Mesenchymal stem cell (in vitro differentiated cells and primary cell): ENCODE measurements around the gene NEU4.
"Not testable (repeated sequence)": the region's sequence is repeated elsewhere in the genome, so short reads cannot be mapped to it uniquely, and the experiment has no call there.

ENCODE experiments used
- DNase-seq: peaks from one replicate; pipeline ENCODE4 v3.0.0-alpha.2; 2013
- H2AFZ ChIP-seq: one replicate; pipeline ENCODE4 v1.6.1; 2013; ENCODE audit warnings: low read depth, mild to moderate bottlenecking, control low read depth, inconsistent platforms, low read length, moderate library complexity
- H2AK5ac ChIP-seq: 2 replicates; pipeline ENCODE4 v1.6.1; 2013; ENCODE audit warnings: low read length, moderate library complexity, mild to moderate bottlenecking, inconsistent platforms; ENCODE audit not compliant: severe bottlenecking
- H2BK120ac ChIP-seq: one replicate; pipeline ENCODE4 v1.6.1; 2013; ENCODE audit warnings: low read depth, mild to moderate bottlenecking, inconsistent platforms, low read length, moderate library complexity
- H2BK12ac ChIP-seq, 2 experiments: one replicate each; pipeline ENCODE4 v1.6.1; 2013; ENCODE audit warnings: inconsistent platforms in 2 of 2, low read length in 2 of 2, mild to moderate bottlenecking in 2 of 2, moderate library complexity in 2 of 2, control low read depth in 1 of 2
- H2BK15ac ChIP-seq: one replicate; pipeline ENCODE4 v1.6.1; 2013; ENCODE audit warnings: mild to moderate bottlenecking, low read depth, inconsistent platforms; ENCODE audit not compliant: poor library complexity, severe bottlenecking
- H2BK5ac ChIP-seq: 2 replicates; pipeline ENCODE4 v1.6.1; 2013; ENCODE audit warnings: low read depth, mild to moderate bottlenecking, low read length, control low read depth, inconsistent platforms; ENCODE audit not compliant: poor library complexity, severe bottlenecking
- H3K14ac ChIP-seq, 2 experiments: one replicate each; pipeline ENCODE4 v1.6.1; 2013; ENCODE audit warnings: inconsistent platforms in 2 of 2, low read length in 2 of 2, control low read depth in 1 of 2, mild to moderate bottlenecking in 1 of 2, moderate library complexity in 1 of 2
- H3K18ac ChIP-seq, 2 experiments: one replicate each; pipeline ENCODE4 v1.6.1; 2013; ENCODE audit warnings: inconsistent platforms in 2 of 2, low read length in 2 of 2, control low read depth in 1 of 2, low read depth in 1 of 2, mild to moderate bottlenecking in 1 of 2
- H3K23ac ChIP-seq, 2 experiments: one replicate each; pipeline ENCODE4 v1.6.1; 2013; ENCODE audit warnings: inconsistent platforms in 2 of 2, low read length in 2 of 2, mild to moderate bottlenecking in 2 of 2, moderate library complexity in 2 of 2, control low read depth in 1 of 2
- H3K27ac ChIP-seq: 2 replicates; pipeline ENCODE4 v1.5.1; 2013; ENCODE audit warnings: mild to moderate bottlenecking, moderate library complexity, low read length, control low read depth, inconsistent platforms; ENCODE audit not compliant: poor library complexity, severe bottlenecking
- H3K27me3 ChIP-seq, 2 experiments: 2 replicates each; pipeline versions ENCODE4 v1.6.1 to v1.7.0; 2013; ENCODE audit warnings: low read length in 2 of 2, mild to moderate bottlenecking in 2 of 2, moderate library complexity in 2 of 2, control low read depth in 1 of 2, inconsistent platforms in 1 of 2; ENCODE audit not compliant: control insufficient read depth in 1 of 2, insufficient read depth in 1 of 2
- H3K36me3 ChIP-seq, 2 experiments: 2 replicates each; pipeline versions ENCODE4 v1.6.1 to v1.7.0; 2013; ENCODE audit warnings: low read length in 2 of 2, control low read depth in 1 of 2, inconsistent platforms in 1 of 2, low read depth in 1 of 2, mild to moderate bottlenecking in 1 of 2; ENCODE audit not compliant: insufficient read depth in 2 of 2, control insufficient read depth in 1 of 2
- H3K4ac ChIP-seq, 2 experiments: one replicate each; pipeline ENCODE4 v1.6.1; 2013; ENCODE audit warnings: inconsistent platforms in 2 of 2, low read length in 2 of 2, mild to moderate bottlenecking in 2 of 2, moderate library complexity in 2 of 2, control low read depth in 1 of 2, low read depth in 1 of 2
- H3K4me1 ChIP-seq: 2 replicates; pipeline ENCODE4 v1.6.1; 2013; ENCODE audit warnings: low read depth, low read length, control low read depth; ENCODE audit not compliant: control insufficient read depth, insufficient read depth
- H3K4me2 ChIP-seq: 2 replicates; pipeline ENCODE4 v1.6.1; 2013; ENCODE audit warnings: low read length, mild to moderate bottlenecking, inconsistent platforms; ENCODE audit not compliant: poor library complexity, severe bottlenecking
- H3K4me3 ChIP-seq, 2 experiments: 2 replicates each; pipeline versions ENCODE4 v1.5.1 to v1.7.0; 2013; ENCODE audit warnings: low read length in 2 of 2, mild to moderate bottlenecking in 2 of 2, control low read depth in 1 of 2, low read depth in 1 of 2; ENCODE audit not compliant: insufficient read depth in 1 of 2
- H3K79me1 ChIP-seq: replicated peaks from 2 replicates; pipeline ENCODE4 v1.6.1; 2013; ENCODE audit warnings: mild to moderate bottlenecking, control low read depth, low read length, inconsistent platforms; ENCODE audit not compliant: poor library complexity, severe bottlenecking
- H3K9ac ChIP-seq: 2 replicates; pipeline ENCODE4 v1.7.0; 2013; ENCODE audit warnings: mild to moderate bottlenecking, low read length, moderate library complexity
- H3K9me3 ChIP-seq: 2 replicates; pipeline ENCODE4 v1.7.0; 2013; ENCODE audit warnings: mild to moderate bottlenecking, low read length; ENCODE audit not compliant: control insufficient read depth
- H4K8ac ChIP-seq: one replicate; pipeline ENCODE4 v1.6.1; 2013; ENCODE audit warnings: inconsistent platforms, mild to moderate bottlenecking, low read length, moderate library complexity
- H4K91ac ChIP-seq: one replicate; pipeline ENCODE4 v1.6.1; 2013; ENCODE audit warnings: mild to moderate bottlenecking, low read length, inconsistent platforms
- WGBS: methylation state at CpG from one replicate; pipeline ENCODE4 v1.1.7; 2013; ENCODE audit warnings: mixed read lengths; 5-methylcytosine and 5-hydroxymethylcytosine counted together

The NEU4 gene

DNA sequence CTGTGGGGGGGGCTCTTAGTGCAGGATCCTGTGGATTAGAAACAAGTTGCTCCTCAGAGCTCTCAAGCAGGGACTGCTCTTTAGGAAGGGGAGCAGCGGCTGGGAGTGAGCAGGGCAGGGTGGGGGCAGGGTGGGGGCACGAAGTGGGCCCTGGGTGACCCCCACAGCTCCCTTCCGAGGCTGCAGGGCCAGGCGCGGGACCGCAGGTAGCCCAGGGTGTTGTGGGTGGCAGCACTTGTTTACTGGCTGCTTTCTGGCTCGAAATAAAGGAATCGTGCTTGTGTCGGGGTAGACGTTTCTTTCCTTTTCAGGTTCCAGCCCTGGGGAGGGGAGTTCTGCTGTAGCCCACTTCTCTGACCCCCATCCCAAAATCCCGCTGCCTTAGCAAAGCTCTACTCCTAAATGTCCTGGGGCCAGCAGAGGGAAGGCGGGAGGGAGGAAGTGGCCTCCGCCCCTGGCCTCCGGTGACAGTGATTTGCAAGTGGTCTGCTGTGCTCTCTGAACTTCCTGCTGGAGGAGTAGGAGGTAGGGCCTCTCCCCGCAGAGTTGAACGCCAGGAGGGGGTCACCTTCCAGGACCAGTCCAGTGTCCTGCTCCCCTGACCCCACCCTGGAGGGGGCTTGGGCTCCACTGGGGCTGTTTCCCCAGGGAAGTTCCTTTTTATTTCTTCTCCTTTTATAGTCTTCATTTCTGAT lies 8.3 kb downstream of the NEU4 start:
- 65% methylated on average over 16 of the region's 16 CpGs for WGBS
- DNase-seq = no peak

DNA sequence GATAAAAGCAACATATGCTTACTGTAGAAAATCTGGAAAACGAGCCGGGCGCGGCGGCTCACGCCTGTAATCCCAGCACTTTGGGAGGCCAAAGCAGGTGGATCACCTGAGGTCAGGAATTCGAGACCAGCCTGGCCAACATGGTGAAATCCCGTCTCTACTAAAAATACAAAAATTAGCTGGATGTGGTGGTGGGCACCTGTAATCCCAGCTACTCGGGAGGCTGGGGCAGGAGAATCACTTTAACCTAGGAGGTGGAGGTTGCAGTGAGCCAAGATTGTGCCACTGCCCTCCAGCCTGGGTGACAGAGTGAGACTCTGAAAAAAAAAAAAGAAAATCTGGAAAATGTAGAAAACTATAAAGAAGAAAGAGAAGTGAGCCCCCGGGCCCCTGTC lies 8.8 kb downstream of the NEU4 start:
- peaks cover 0 to 47% of the 10 kb centered on the region in 2 experiments for H3K27me3 ChIP-seq
- not testable (repeated sequence) for H3K4me2 ChIP-seq, H2AFZ ChIP-seq, H2AK5ac ChIP-seq, H3K18ac ChIP-seq, H3K23ac ChIP-seq, H3K27ac ChIP-seq, H4K91ac ChIP-seq, H2BK12ac ChIP-seq, H2BK15ac ChIP-seq, H3K4ac ChIP-seq, H4K8ac ChIP-seq, H3K36me3 ChIP-seq, H3K79me1 ChIP-seq, H3K9me3 ChIP-seq, H2BK120ac ChIP-seq, DNase-seq, H3K9ac ChIP-seq, H2BK5ac ChIP-seq, H3K14ac ChIP-seq, H3K4me1 ChIP-seq
- H3K4me3 ChIP-seq = peak overlapping the region in 1 of 2 experiments; percentile 27
- 92% methylated on average over 10 of the region's 10 CpGs for WGBS

More for the DNA sequence above, 8.3 kb downstream of the NEU4 start:
- Histone ChIP-seq H3K79me1 (no peaks in the 10 kb centered on the region), H3K23ac (no peak overlapping the region), H2BK120ac (no peak overlapping the region), H3K27me3 (peaks cover 0 to 48% of the 10 kb centered on the region in 2 experiments), H3K9me3 (no peaks in the 10 kb centered on the region), H3K18ac (no peak overlapping the region), H3K14ac (no peak overlapping the region), H3K9ac (no peak overlapping the region), H2AFZ (no peak overlapping the region), H4K91ac (no peak overlapping the region), H2BK5ac (no peak overlapping the region), H3K36me3 (no peaks in the 10 kb centered on the region), H2BK12ac (no peak overlapping the region), H3K4me3 (no peak overlapping the region), H2BK15ac (no peak overlapping the region), H3K27ac (no peak overlapping the region), H3K4me2 (no peak overlapping the region), H4K8ac (no peak overlapping the region), H2AK5ac (no peak overlapping the region), H3K4ac (no peak overlapping the region), H3K4me1 (no peaks in the 10 kb centered on the region)

DNA sequence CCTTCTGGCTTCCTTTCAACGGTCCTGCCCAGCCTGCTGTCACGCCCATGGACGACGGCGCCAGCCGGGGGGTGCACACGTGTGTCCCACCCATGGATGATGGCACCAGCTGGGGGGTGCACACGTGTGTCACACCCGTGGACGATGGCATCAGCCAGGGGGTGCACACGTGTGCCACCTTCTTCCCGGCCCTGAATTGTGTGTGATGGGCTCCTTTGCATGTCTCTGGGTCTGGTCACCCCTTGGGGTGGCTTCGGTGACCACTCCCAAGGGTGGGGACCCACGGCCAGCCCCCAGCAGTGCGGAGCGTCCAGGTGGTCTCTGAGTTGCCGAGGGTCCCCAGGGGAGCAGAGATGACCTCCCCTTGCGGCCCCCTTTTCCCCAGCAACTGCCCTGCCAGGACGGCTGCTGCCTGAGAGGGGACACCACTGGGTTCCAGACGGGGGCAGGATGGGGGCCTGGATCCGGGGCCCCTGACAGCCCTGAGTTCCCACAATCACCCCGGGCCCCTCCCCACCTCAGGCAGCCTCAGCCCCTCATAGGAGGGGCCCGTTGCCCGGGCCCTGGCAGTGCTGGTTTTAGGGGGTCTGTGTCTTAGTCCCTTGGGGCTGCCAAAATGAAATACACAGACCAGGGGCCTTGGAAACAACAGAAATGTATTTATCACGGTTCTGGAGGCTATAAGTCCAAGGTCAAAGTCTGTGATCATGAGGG lies 9.4 kb downstream of the NEU4 start:
- Histone ChIP-seq H3K18ac (no peak overlapping the region), H3K9me3 (no peaks in the 10 kb centered on the region), H3K4ac (no peak overlapping the region), H3K14ac (no peak overlapping the region), H3K4me3 (peak overlapping the region in 1 of 2 experiments; percentile 27), H2AK5ac (no peak overlapping the region), H2BK12ac (no peak overlapping the region), H2BK120ac (no peak overlapping the region), H3K4me1 (no peaks in the 10 kb centered on the region), H4K91ac (no peak overlapping the region), H4K8ac (no peak overlapping the region), H3K79me1 (no peaks in the 10 kb centered on the region), H3K23ac (no peak overlapping the region), H2BK5ac (no peak overlapping the region), H3K27me3 (peaks cover 0 to 50% of the 10 kb centered on the region in 2 experiments), H2BK15ac (no peak overlapping the region), H3K4me2 (no peak overlapping the region), H3K9ac (no peak overlapping the region), H3K36me3 (no peaks in the 10 kb centered on the region), H3K27ac (no peak overlapping the region), H2AFZ (no peak overlapping the region)
- no peak for DNase-seq
- 88% methylated on average over 20 of the region's 25 CpGs for WGBS

DNA sequence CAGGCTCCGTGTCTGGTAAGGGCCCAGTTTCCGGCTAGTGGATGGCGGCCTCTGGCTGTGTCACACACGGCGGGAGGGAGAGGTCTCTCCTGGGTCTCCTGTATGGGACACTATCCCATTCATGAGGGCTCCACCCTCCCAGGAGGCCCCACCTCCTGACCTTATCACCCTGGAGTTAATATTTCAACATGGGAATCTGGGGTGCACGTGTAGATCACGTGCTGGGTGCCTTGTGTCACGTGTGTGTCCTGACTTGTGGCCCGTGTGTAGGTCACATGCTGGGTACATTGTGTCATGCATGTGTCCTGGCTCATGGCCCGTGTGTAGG lies 9.9 kb downstream of the NEU4 start:
- Histone ChIP-seq H3K9ac (no peak overlapping the region), H2BK5ac (no peak overlapping the region), H3K18ac (no peak overlapping the region), H3K14ac (no peak overlapping the region), H3K9me3 (peaks cover 4% of the 10 kb centered on the region), H3K36me3 (no peaks in the 10 kb centered on the region), H3K4me2 (no peak overlapping the region), H3K27me3 (peaks cover 0 to 50% of the 10 kb centered on the region in 2 experiments), H3K27ac (no peak overlapping the region), H4K91ac (no peak overlapping the region), H2AK5ac (no peak overlapping the region), H2BK15ac (no peak overlapping the region), H2AFZ (no peak overlapping the region), H2BK12ac (no peak overlapping the region), H3K23ac (no peak overlapping the region), H3K4me3 (no peak overlapping the region), H3K79me1 (no peaks in the 10 kb centered on the region), H3K4ac (no peak overlapping the region), H2BK120ac (no peak overlapping the region), H4K8ac (no peak overlapping the region), H3K4me1 (no peaks in the 10 kb centered on the region)
- 88% methylated on average over 10 of the region's 10 CpGs for WGBS
- DNase-seq = no peak
